Fibroblast of skin of left biceps (primary cell): ENCODE results near the gene SUMF1.

Source experiments
- DNase-seq, 2 experiments: peaks; one replicate each; pipeline ENCODE4 v3.0.0-alpha.2; 2013; ENCODE audit warnings: low read depth in 2 of 2

SUMF1 gene

GRCh38 chr3:4387210-4388204 lies 79.6 kb downstream of the SUMF1 start:
- no peak for DNase-seq

GRCh38 chr3:4385201-4385600 lies 81.9 kb downstream of the SUMF1 start:
- DNase-seq = no peak

DNA sequence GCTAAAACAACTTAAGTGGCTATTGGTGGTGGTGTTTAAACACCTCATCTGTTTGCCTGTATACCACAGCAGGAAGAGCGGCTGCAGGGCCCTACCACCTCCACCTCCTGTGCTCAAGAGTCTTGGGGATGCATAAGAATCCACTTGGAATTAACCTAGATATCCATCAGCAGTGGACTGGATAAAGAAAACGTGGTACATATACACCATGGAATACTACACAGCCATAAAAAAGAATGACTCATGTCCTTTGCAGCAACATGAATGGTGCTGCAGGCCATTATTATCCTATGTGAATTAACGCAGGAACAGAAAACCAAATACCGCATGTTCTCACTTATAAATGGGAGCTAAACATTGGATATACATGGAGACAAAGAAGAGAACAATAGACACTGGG lies 87.1 kb downstream of the SUMF1 start:
- no peak for DNase-seq

GRCh38 chr3:4376499-4376898 lies 90.6 kb downstream of the SUMF1 start:
- no peak for DNase-seq

- DNase-seq = no peak
Measured at GRCh38 chr3:4375911-4376310, 91.2 kb downstream of the SUMF1 start.

DNA sequence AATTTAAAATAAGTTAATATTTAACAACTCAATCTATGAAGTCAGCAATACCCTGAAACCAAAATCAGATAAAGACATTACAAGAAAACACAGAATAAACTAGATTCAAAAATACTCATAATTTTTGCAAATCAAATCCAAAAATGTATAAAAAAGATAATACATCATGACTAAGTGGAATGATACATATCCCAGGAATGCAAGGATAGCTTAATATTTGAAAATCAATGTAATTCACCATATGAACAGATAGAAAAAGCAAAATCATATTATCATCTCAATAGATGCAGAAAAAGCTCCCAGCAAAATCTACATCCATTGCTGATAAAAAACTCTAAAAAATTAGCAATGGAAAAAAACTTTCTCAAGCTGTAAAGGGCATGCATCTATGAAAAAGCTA lies 93.4 kb downstream of the SUMF1 start:
- DNase-seq = no peak

DNA sequence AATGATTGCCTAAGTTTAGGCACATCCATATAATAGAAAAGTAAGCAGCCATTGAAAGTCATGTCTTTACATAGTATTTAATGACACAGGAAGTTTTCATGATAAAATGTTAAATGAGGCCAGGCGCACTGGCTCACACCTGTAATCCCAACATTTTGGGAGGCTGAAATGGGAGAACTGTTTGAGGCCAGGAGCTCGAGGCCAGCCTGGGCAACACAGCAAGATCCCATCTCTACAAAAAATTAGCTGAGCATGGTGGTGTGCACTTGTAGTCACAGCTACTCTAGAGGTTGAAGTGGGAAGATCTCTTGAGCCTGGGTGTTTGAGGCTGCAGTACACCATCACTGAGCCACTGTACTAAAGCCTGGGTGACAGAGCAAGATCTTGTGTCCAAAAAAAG lies 104.5 kb downstream of the SUMF1 start:
- no peak for DNase-seq

- DNase-seq = no peak
Measured at GRCh38 chr3:4360817-4361216, 106.3 kb downstream of the SUMF1 start.

DNA sequence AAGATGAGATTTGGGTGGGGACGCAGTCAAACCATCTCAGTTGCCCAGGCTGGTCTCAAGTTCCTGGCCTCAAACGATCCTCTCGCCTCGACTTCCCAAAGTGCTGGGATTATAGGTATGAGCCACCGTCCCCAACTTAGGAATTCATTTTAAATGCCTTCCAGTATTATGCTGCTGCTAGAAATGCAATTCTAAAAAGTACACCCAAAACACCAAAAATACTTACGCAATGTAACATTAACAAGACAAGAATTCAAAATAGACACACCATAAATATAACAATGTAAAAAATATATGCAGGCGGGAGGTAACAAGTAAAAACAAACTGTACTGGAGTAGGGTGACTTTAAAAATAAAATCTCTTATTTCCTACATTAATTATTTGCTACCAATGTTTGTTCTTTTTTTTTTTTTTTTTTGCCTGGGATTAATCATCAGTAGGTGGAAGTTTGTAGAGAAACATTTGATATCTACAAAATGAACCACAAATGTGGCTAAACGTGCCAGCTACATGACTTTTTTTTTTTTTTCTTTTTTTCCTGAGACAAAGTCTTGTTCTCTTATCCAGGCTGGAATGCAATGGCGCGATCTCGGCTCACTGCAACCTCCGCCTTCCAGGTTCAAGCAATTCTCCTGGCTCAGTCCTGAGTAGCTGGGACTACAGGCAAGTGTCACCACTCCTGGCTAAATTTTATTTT lies 107.1 kb downstream of the SUMF1 start:
- DNase-seq = no peak

GRCh38 chr3:4358273-4358672 lies 108.8 kb downstream of the SUMF1 start:
- DNase-seq = no peak

DNA sequence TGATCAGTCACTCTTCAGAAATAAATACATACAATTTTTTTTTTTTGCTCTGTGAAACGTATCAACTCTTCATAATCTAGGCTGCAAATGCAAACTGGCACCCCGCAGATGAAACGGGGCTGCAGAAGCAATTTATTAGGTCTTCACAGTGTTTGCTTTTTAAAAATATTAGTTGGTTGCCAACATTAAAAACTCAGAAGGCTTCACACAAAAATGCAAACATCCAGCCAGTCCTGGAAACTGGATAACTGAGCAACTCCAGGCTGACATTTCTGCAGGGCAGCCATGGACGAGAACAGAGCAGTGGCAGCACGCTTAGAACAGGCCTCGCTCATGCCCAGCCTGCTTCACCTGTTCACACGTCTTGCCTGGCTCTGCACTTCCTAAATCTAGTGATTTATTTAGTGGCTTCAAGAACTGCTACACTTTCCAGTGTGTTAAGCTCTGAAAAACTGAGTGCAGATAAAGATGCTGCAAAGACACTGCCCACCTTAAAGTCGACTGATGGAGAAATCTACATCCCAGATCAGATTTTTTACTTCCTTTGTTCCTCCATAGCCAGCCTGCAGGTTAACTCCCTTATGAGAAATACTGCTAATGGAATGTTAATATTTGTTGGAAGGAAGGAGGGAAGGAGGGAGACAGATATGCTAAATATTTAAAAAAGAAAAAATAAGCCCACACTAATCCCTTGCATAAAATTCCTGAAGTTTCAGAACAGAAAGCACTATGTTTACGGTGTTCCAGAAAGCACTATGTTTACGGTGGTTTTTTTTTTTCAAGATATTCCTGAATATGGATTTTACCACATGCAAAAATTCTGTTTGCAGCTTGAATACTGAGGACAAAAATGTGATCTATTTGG lies 110.3 kb downstream of the SUMF1 start:
- no peak for DNase-seq

- DNase-seq = no peak
Measured at GRCh38 chr3:4356220-4356540, 110.9 kb downstream of the SUMF1 start.

- no peak for DNase-seq
Measured at GRCh38 chr3:4355401-4356219, 111.5 kb downstream of the SUMF1 start.

DNA sequence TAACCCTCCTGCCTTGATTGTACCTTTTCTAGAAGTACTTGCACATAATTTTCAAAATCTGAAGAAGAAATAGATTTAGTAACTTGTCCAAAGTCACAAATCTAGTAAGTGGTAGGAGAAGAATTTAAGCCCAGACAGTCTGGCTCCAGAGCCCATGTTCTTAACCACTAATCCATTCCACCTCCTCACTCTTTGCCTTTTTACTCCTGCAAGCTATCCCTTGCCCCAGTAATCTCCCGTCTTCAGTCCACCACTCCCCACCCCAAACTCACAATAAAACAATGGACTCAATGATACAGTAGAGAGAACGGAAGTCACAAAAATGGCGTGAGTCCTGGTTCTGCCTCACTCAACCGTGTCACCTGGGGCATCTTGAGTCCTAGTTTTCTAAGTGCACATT lies 115.2 kb downstream of the SUMF1 start:
- no peak for DNase-seq

- no peak for DNase-seq
Measured at GRCh38 chr3:4351164-4351855, 115.8 kb downstream of the SUMF1 start.

DNA sequence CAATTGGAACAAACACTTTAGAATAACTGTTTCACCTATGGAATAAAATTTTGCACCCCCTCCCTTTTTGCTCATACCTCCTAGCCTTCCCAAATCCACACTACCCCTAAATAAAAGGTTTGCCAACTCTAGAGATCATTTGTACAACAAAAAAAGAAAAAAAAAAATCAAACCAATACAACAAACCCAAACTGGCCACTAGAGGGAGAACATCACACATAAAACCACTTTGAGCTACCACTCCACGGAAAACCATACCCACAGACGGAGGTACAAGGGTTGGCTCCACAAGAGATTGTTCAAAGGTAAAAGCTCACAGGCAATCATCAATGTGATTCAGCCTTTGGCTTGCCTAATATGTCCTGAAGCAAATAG lies 116.3 kb downstream of the SUMF1 start:
- peak; percentile 16 to 34 for DNase-seq

GRCh38 chr3:4343258-4343657 lies 123.8 kb downstream of the SUMF1 start:
- peak in 1 of 2 experiments; percentile 26 for DNase-seq

- no peak for DNase-seq
Measured at GRCh38 chr3:4341336-4341675, 125.8 kb downstream of the SUMF1 start.

- DNase-seq = no peak
Measured at GRCh38 chr3:4340411-4341335, 126.4 kb downstream of the SUMF1 start.

DNA sequence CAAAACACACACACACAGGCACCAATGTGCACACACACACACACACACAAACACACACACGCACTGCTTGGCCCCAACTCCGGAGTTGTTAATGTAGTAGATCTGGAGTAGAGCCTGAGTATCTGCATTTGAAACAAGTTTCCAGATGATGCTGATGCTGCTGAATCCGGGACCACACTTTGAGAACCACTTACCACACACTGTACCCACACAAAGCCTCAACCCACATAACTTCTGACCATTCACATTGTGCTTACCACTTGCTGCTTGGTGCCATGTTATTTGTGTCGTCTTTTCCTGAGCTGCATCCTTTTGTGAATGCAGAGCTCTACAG lies 127.0 kb downstream of the SUMF1 start:
- no peak for DNase-seq
